Stimulated activated CD4-positive, alpha-beta T cell treated with anti-CD3 and anti-CD28 coated beads, TNF-alpha, amount 100 ng/mL, for 48 hours (primary cell): Measurements from ENCODE around the gene AAR2.

Experiments used
- DNase-seq, 3 donors: peaks; one replicate each; pipeline ENCODE4 v3.0.0-alpha.2; 2020; ENCODE audit warnings: low read depth in 3 of 3

Gene AAR2

DNA sequence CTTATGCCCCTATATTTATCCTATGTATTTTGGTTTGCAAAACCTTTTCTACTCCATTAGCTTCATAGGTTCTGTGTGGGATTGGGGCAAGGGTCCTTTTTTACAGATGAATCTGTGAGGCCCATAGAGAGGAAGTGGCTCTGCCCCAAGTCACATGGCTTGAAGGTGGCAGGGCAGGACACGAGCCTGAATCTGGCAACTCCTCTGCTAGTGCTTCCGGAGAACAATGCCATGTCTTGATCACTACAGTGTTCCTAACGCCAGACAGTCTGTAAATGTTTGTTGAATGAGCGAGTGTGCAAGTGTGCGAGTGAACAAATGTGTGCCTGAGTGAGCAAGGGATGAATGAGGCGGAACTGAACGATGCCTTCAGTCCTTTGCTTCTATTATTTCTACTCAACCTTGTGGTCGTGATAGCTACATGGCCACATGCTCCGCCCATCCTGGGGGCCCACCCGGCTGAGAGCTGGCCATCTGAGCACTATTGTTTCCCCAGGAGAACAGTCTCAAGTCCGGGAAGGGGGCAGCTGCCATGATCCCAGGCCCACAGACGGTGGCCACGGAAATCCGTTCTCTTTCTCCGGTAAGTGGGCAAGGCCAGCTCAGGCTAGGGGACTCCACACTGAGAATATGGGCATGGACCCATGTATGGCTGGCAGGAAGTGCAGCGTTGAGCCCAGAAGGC is 17.8 kb upstream of the AAR2 start:
- no peak for DNase-seq

DNA sequence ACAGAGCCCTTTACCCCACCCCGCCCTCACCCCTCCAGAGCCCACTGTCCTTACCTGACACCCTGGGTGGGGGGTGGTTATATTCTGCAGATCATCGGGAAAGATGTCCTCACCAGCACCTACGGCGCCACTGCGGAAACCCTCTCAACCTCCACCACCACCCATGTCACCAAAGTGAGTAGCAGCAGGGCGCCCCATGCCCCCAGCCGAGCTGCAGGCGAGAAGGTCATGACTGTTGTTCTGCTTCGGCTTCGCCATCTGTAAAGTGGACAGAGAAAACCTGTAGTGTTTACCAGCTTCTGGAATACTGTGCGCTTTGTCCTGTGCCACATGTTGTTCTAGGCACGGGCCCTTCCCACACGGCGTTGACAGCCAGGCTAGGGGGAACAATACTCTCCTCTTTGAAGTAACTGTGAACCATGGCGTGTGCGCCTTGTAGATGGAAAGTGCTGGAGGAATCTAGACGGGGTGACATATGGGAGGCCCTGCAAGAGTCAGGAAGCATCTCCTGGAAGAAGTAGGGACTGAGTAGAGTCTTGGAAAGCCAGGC is 16.5 kb upstream of the AAR2 start:
- no peak for DNase-seq

DNA sequence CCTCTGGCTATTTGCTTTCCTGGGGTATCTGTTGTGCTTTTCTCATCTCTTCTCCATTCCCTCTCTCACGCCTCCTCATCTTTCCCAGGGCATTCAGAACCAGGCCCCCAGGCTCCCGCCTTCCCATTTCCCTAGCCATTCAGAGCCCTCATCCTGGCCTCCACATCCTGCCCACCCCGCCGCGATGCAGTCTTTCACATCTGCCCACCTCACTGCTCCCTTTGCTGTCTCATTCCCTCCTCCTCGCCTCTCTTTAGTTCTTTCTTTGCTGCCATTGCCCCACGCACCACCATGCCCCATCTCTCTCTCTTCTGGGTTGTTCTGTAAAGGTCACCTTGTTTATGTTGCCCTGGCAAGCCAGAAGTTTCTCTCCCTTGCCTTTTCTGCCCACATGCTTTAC is 10.6 kb upstream of the AAR2 start:
- DNase-seq = no peak

DNA sequence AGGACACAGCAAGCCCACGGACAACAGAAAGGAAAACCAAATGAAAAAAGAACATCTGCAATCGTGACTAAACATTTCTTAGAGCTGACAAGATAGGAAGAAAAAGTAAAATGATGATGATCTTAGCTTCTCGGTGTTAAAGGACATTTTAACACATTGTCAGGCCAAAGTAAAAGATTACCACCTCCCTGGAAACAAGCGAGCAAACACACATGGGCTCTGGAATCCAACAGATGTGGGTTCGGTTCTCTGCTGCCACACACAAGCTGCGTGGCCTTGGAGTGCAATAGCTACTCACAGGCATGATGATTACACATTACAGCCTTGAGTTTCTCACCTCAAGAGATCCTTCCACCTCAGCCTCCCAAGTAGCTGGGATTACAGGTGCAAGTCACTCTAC is 7.5 kb upstream of the AAR2 start:
- DNase-seq = no peak

DNA sequence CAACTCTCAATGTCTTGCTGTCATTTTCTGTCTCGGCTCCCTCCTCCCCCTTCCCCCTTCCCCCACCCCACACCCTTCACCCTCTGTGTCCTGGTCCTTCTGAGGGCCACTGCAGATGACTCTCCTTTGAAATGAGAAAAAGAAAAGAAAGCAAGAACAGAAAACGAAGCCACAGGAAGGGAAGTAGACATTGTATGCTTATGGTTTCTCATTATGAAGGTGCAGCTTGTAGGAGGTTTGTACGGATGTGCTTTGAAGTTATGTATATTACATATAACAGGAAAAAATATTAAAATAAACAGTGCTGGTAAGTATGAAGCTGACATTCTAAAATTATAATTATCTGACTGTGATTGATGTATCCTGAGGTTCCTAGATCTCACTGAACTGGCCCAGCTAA is 6.3 kb upstream of the AAR2 start:
- no peak for DNase-seq

DNA sequence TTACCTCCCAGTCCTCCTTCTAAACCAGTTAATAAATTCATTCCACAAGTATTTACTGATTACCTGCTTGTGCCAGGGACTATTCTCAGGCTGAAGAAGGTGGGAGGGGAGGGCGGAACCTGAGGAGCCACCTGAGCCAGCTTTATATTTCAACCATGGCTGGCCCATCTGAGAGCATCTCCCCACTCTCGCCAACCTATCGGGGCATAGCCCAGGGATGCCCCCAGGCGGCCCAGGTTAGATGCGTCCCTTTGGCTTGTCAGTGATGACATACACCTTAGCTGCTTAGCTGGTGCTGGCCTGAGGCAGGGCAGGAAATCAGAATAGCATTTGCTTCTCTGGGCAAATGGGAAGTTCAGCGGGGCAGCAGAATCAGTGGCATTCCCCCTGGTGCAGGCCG is 4.9 kb upstream of the AAR2 start:
- no peak for DNase-seq

DNA sequence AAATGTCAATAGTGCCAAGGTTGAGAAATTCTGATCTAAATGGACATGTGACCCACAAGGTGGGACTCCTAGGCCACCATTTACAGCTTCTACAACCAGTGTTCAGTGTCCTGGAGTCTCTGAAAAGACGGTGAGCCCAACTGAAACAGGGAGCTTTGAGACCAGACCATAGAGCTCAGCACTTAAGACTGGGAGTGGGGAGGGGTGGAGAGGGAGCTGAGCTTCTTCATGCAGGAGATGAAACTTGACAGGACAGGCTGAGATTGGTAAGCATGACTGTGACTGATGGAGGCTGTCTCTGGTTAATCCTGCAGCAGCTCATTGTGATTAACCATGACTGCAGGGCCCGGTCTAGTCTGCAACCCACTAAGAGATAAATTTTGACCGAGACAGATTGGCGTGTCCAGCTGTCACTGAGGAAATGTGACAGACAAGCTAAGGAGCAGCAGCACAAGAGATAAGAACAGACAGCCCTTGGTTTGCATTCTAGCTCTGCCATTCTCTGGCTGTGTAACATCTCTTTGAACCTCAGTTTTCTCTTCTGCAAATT is 1.4 kb upstream of the AAR2 start:
- DNase-seq = no peak

DNA sequence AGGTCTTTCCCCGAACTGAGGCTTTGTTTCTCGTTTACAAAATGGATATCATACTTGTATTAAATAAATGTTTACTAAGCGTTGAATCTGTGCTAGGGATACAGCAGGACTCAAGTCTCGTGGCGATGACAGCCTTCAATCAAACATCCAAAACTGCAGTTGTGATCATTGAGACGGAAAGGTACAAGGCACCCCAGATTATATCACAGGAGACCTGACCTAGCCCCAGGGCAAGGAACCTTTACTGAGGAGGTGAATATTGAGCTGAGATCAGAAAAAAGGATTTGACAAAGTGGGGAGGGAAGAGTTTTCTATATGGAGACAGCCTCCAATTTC is 476 bp downstream of the AAR2 start:
- no peak for DNase-seq

DNA sequence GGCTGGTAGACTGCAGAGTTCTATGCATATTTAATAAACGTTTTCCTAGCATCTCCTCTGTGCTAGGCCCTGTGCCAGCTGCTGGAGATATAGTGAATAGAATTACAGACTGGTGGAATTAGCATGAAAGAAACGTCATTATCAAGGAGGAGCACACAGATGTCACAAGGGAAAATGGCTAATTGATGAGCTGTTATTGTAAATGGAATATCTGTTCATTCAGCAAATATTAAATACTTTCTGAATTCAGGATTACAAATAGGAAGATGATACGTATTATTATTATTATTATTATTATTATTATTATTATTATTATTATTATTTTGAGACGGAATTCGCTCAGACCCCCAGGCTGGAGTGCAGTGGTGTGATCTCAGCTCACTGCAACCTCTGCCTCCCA is 1.2 kb downstream of the AAR2 start:
- no peak for DNase-seq

DNA sequence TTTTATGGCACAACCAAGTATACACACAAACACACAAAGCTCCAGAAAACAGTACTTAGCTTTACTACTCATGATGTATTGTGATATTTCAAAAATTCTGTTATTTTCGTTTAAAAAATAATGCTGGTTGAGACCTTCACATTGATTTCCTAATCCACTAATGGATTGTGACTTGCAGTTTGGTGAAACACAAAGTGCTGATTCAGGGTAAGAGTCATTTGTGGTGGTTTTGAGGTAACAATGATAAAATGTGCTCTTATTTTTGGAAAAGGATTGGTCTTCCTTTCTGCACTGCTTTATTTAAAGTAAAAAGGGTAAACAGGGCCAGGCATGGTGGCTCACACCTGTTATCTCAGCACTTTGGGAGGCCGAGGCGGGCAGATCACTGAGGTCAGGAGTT is 1.9 kb downstream of the AAR2 start:
- no peak for DNase-seq

DNA sequence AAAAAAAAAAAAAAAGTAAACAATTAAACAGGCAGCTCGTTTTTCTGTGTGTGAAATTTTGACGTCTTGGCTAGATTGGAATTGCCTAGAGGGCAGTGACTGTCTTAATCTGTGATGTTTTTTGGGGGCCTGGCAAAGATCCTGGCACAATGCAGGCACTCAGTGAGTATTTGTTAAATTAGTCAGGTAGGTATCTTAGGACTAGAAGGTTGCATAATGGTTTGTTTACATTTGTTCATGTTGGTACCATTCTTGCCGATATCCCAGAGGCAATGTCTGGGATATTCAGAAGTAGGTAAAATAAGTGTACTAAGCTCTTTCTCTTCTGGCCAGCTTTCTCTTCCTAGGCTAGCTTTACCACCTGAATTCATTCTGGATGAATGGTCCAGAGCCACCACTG is 2.5 kb downstream of the AAR2 start:
- DNase-seq = no peak

DNA sequence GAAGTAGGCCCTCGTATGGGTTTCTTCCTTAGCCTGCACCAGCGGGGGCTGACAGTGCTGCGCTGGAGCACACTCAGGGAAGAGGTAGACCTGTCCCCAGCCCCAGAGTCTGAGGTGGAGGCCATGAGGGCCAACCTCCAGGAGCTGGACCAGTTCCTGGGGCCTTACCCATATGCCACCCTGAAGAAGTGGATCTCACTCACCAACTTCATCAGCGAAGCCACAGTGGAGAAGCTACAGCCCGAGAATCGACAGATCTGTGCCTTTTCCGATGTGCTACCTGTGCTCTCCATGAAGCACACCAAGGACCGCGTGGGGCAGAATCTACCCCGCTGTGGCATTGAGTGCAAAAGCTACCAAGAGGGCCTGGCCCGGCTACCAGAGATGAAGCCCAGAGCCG is 3.8 kb downstream of the AAR2 start:
- DNase-seq = no peak

DNA sequence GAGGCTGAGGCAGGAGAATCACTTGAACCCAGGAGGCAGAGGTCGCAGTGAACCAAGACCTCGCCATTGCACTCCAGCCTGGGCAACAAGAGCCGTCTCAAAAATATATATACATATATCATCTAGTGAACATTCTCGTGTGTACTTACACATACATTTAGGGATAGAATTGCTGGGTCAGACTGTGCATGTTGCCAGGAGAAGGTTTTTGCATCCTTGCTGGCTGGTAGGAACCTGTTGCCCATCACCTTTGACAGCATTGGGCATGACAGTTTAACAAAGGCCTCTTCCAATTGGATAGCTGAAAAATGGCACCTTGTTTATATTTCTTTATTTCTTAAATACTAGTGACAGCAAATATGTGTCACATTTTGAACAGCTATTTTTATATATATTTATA is 5.4 kb downstream of the AAR2 start:
- no peak for DNase-seq

DNA sequence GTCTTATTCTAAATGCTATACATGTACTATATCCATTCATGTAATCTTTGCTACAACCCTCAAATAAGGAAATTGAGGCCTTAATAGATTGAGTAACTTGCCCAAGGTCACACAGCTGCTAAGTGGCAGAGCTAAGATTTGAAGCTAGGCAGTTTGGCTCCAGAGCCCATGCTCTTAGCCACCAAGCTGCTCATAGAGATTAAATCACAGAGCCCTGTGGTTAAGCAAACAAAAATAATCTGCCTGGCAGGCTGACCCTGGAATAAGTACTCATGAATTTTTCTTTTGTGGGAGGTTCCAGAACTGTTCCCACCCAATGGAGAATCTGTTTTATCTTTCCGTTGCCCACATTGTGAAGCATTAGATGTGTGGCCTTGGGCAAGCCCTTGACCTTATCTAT is 7.4 kb downstream of the AAR2 start:
- DNase-seq = no peak

DNA sequence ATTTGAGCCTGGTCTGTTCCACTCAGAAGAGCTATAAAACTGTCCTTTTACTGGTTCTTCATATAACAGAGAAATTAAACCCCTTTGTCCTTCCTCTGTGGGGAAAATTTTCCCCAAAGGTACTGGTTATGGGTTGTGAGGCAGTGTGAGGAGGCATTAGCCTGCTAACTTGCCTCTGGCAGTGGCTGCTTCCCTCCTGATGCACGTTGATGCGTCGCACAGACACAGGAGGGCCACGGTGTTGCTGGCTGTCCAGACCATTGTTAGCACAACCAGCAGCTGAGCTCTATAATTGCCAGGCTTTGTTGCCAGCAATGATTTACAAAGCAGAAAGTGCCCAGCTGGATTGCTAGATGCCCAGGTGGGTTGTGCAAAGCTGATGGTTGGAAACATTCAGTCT is 10.1 kb downstream of the AAR2 start:
- DNase-seq = no peak

DNA sequence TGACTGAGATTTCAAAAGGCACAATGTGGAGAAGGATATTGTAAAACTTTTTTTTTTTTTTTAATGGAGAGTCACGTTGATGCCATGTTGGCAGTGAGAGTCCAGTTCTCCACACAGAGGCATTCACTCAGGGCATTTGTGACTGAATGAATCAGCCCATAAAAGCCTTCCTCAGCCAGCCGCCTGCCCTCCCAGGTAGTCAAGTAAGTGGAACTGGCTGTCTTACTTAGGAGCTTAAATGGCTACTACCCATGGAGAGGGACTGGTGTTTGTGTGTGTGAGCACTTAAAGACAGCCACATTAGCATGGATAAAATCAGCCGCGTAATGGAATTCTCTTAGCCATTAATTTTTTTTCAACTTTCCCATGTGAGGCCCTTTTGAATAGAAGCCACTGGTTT is 12.6 kb downstream of the AAR2 start:
- DNase-seq = no peak

DNA sequence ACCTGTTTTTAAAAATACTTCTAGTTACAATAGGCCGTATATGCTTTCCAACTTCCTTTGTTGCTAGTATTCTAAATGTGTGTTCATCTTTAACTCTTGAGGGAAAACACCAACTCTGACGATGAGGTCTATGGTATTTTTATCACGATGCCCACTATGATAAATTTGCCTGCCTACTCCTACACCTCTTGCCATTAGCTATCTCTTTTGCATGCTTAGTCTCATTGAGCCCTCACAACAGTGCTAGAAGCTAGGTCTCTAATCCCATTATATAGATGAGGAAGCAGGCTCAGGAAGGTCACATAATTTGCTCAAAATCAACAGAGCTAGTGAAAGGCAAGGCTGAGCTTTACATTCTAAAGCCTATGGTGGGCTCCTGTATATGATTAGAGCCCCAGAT is 13.2 kb downstream of the AAR2 start:
- no peak for DNase-seq

DNA sequence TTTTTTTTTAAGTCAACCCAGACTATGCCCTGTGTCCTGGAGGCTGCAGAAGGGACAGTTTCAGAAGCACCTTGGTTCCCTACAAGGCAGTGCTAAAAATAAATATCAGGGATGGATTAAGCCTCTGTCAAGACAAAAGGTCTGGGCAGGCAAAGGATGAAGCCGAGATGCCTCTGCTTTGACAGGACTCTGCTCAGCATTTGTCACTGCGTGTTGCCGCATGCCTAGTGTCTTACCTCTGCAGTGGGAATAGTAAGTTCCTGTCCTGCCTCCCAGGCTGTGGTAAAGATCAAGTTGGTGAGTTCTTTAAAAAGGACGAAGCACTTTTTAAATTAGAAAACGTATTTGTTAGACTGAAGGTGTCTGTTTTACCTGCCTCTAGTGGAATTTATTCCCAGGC is 15.1 kb downstream of the AAR2 start:
- DNase-seq = no peak

DNA sequence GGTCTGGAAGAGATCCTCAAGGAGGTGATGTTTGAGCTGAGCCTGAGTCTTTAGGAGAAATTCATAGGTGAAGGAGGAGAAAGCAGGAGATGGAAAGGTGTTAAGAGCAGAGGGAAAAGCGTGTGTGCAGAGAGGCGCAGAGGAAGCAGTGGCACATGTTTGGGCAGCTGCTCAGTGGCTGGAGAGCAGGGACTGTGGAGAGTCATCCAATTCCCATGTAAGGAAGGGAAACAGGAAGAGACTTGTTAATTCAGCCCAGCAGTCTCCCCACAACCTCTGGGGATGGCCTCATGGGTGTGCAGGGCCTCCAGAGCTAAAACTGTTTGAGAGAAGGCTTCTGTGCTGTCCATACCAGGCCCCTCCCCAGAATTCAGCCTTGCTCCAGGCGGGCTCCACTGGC is 16.2 kb downstream of the AAR2 start:
- no peak for DNase-seq

DNA sequence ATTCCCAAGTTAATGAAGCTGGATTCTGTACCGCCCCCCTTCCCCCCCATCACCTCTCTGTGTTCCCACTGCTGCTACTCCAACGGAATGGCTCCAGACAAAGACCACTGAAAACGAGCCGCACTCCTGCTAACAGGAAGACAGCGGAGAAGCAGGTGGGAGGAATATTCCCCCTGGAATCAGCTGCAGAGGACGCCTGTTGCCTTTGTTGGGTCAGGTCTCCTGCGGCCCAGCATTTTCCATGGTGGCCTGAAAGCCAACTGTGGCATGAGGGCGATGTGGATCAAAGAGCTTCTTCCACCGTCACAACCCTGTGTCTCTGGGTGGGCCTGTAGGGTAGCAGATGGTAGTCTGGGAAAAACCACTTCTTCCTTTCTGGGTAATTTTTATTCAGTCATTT is 16.8 kb downstream of the AAR2 start:
- DNase-seq = no peak

DNA sequence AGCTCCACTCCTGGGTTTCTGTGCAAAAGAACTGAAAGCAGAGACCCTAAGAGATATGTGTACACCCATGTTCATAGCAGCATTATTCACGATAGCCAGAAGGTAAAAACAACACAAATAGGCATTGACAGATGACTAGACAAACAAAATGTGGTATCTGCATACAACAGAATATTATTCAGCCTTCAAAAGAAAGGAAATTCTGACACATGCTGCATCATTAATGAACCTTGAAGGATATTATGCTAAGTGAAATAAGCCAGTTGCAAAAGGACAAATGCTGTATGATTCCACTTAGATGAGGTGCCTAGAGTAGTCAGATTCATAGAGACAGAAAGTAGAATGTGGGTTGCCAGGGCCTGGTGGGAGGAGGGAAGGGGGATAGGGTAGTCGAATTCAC is 17.8 kb downstream of the AAR2 start:
- no peak for DNase-seq

DNA sequence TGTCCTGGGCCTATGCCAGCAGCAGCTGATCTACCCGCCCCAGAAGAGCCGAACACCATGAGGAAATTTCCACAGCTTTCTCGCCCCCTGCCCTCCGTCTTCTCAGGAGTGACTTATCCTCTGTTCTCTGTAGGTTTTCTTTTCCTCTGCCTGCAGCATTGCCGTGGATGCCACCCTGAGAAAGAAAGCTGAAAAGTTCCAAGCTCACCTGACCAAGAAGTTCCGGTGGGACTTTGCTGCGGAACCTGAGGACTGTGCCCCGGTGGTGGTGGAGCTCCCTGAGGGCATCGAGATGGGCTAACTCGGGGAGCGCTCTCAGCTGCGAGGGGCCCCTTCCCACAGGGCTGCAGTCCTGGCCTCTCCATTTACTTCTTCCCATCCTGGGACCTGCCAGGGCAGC is 19.2 kb downstream of the AAR2 start:
- no peak for DNase-seq

DNA sequence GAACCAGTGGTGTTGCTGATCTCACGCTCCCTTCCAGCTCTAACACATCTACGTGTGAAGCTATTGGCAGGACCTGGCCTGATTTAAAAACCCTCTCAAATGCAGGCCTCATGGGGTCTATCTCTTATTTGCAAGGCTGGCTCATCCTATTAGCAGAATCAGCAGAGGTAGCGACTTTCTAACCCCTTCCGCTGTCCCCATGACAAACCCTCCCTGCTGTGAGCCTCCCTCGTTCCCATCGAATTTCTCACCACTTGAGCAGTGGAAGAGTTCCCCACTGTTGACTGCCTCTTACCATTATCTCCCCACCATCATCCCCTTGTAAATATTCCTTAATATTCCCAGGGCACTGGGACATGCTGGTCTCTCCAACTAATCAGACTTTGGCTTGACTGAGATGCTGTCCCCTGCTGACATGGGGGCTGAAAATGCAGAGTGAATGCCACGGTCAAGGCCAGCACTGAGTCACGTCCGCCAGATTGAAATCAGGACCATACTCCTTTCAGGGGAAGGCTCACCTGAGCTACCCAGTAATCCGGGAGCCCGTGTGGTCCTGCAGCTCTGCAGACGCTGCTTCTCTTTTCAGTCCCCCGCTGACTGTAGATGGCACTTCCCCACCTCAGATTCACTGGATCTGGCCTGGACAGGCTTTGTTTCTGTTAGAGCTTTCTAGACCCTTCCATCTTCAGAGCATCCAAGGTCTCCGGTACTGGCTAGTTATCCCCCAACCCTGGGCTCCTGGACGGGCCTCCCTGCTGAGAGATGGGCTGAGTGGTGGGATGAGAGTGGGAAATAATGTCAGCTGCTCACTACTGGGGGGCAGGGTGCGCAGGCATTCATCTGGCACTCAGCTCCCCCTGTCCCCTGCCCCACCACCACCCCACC is 23.1 kb downstream of the AAR2 start:
- no peak for DNase-seq
